Activated T-cell treated with anti-CD3 and anti-CD28 coated beads, Interleukin-2, amount 50 U/mL, for 1 hour (primary cell): ENCODE results near the gene CAST.

Source experiments
- DNase-seq: peaks from one replicate; pipeline ENCODE4 v3.0.0-alpha.2; 2020

CAST gene

DNA sequence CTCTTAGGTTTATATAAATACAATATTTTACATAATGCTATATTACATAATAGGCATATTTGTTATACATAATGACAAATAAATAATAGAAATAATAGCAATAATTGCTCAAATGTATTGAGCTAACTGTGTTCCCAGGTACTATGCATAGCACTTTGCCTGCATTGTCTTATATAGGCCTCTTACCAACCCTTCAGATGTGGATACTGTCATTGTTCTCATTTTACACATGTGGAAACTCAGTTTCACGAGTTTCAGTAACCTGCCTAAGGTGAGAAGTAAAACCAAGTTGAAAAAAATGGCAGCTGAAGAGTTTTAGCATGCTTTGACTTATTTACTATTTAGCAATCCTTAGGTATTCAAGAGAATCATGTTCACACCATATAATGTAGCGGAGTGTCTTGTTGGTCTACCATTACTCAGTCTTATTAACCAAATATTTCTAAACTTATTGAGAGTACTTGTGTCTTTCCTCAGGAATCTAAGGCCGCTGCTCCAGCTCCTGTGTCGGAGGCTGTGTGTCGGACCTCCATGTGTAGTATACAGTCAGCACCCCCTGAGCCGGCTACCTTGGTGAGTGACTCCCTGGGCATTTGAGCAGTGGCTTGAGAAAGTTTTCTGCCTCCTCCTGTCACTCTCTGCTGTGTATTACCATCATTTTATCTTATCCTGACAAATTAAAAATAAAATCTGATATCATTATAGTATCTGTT is 88.1 kb downstream of the CAST start:
- DNase-seq, result no peak

GRCh38 chr5:96751203-96752169 is 89.3 kb downstream of the CAST start:
- no peak for DNase-seq

- no peak for DNase-seq
Observed at GRCh38 chr5:96752341-96753016, 90.3 kb downstream of the CAST start.

GRCh38 chr5:96753017-96753397 is 90.8 kb downstream of the CAST start:
- DNase-seq, result no peak

- no peak for DNase-seq
Observed at GRCh38 chr5:96753848-96754247, 91.7 kb downstream of the CAST start.

DNA sequence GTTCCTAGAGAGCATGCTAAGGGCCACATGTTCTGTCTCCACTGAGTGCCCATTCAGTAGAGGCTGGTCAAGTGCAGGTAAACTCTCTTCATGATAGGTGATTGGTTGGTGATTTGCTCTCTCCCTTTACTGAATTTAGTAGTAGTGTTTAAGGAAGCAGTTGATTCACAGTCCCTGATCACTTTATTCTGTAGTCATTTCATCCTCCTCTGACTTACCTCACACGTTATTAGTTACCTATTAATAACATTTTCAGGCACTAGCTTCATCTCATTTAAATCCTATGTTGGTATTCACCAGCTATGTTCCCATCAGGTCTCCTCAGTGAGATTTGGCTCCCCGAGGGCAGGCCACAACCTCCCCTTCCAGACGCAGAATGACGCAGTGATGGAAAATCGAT is 93.7 kb downstream of the CAST start:
- no peak for DNase-seq

- DNase-seq, result no peak
Observed at GRCh38 chr5:96756985-96757384, 94.8 kb downstream of the CAST start.

DNA sequence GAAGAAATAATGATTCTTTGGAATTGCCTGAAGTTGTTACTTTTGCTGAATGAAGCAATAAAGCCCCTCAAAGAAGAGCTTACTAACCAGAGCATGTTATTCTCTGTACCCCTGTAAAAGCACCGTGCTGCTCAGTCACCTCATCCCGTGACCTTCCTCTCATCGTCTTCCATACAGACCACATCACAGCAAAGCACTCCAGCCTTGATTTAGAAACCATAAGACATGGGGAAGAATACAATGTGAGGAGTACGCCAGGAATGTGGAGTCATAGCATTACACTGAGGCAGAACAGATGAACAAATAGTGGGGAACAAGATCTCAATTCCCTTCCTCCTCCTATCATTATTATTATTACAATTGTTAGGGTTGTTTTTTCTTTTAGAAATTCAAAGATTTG is 96.4 kb downstream of the CAST start:
- DNase-seq, result no peak

- DNase-seq, result no peak
Observed at GRCh38 chr5:96761618-96762017, 99.4 kb downstream of the CAST start.

DNA sequence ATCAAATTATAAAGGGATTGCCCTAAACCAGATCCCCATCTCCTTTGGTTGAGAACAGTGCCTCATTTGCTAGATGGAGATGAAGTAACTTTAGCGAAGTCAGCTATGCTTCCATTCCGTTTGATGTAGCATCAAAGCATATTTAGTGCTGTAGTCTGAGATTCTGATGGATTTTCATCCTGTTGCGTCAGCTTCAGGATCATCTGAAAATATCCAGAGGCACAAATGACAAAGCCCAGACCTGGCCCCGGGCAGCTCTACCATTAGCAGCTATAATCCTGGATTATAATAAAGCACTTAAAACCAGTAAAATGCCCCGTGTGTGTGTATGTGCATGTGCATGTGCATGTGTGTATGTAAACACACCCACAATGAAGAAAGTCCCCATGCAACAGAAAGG is 100.8 kb downstream of the CAST start:
- DNase-seq, result no peak

- DNase-seq, result no peak
Observed at GRCh38 chr5:96765043-96765442, 102.9 kb downstream of the CAST start.

- DNase-seq, result no peak
Observed at GRCh38 chr5:96768708-96769251, 106.6 kb downstream of the CAST start.

DNA sequence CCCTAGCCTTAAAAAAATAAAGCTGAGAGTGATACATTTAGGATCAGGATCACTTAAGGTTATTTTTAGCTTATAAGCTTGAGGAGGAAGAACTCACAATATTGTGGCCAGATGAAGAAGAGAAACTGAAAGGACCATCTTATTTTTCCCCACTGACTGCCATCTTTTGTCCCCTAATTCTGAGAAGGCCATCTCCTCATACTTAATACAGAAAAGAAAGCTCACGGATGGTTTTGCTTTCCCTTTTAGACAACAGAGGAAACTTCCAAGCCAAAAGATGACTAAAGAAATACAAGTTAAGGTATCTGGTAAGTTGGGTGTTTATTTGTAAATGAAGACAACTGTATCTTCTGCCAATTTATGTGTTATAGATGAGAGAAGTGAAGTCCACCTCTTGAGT is 109.2 kb downstream of the CAST start:
- no peak for DNase-seq

DNA sequence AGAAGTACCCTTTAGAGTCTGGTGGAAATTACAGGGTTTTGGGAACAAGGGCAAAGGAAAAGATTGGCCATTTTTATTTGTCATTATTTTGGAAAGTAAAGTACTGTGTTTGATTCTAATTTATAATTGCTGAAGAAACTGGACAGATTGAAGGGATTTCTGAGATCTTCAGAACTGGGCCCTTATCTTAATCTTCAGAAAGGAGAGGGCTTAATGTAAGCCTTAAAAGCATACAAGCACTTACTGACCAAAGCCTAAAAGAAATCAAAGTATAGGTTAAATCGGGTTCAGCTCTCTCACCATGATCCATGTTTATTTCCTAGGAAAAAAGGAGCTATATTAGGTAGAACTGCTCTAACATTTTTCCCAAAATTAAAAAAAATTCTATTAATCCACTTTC is 109.9 kb downstream of the CAST start:
- no peak for DNase-seq

DNA sequence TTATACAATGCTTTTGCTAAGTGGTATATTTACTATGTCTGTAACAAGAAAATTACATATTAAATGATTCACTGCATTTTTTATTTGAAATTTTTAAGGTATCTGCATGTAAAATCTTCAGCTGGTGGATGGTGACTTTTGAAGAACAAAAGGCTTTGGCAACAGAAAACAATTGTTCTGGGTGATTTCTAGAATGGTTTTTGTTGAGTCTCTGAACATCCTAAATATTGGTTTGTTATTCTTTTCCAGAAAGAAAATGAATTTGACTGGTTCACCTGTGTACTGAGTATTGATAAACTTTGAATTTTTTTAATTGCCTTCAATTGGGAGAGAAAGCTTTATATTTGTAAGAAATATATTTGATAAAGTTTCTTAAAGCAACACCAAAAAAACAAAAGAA is 110.4 kb downstream of the CAST start:
- DNase-seq, result no peak

DNA sequence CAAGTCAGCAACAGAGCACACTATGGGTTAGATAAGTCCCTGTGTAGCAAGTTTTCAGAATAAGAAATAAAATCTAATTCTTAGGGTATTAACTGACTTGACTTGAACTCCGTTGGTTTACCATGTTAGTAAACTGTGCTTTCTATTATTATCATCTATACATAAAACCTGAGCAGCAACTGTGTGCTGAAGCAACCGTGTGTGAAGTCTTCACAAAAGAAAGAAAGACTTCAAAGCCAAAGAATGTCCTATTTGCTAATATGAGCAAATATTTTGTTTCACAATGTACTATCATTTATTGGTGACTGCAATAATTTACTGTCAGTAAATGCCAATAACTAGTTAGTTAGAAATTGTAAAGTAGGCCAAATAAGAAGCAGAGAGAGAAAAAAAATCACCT is 112.9 kb downstream of the CAST start:
- DNase-seq, result no peak

DNA sequence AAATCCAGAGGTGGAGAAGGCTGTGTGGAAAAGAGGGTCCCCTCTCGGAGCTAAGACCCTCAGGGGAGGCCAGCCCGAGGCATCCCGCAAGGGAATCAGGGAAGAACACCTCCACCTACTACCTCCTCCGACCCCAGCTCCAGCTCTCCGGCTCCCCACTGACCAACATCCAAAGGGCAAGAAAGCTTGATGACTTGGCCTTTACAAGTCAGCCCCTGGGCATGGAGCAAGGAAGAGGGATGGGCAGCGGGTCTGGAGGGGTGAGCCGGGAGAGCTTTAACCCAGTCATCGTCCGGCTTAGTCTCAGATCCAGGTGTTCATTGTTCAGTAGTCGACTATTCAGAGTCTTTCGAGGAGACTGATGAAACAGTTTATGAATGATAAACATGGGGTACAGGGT is 113.5 kb downstream of the CAST start:
- DNase-seq, result no peak

- no peak for DNase-seq
Observed at GRCh38 chr5:96776621-96777020, 114.4 kb downstream of the CAST start.

DNA sequence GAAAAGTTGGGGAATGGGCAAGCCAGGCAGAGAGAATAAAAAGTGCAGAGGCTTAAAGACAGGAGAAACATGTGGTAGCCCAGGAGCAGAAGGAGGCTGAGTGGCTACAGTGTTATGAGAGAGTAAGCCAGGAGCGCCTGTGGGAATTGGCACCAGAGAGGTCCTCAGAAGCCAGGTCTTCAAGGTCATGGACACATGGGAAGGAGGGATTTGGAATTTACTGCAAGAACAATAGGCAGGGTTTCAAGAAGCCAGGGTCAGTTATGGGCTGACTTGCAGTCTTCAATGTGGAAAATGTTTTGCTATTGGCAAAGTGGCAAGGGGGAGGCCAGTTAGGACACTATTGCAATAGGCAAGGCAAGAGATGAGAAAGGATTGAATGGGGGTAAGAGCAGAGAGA is 116.2 kb downstream of the CAST start:
- DNase-seq, result no peak

- no peak for DNase-seq
Observed at GRCh38 chr5:96780626-96781025, 118.5 kb downstream of the CAST start.

DNA sequence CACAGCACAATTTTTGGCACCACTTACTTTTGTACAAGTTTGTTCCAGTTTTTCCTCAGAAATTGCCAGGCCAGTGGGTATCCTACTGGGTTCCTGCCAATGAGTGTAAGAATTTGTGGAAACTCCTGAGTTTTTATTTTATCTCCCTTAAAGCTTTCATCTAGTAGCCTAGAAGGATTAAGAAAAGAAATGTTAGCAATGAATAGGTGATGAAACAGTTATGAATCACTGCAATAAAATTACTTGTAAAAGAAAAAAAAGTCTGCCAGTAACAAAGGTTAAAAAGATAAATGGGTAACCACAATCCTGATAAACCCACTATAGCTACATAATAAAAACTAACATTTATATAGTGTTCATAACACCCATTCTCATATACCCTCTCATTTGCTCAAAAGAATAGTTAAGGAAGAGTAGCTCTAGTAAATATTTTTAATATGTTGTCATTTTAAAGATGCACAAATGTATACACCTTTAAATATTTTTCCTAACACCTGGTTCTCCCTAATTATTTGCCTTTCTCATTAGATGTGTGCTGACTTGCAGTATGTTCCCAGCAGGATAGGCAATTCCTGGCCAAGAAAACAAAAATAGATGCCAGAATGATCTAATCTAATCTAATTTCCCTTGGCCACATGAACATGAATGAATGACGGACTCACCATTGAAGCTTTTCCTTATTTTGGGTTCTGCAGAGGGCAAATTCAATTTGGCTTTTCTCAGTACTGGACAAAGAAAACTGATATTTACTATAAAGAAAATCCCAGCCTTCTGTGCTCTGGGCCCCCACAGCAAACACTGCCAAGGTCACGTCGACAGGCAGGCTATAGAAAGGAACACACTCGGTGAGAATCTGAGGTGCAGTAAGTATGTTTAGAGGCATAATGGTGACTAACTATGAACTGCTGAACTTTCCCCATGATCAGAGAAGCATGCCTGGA is 119.1 kb downstream of the CAST start:
- DNase-seq, result no peak

- no peak for DNase-seq
Observed at GRCh38 chr5:96783326-96783725, 121.2 kb downstream of the CAST start.
